ENCODE results near the gene RDX.
"Not testable (repeated sequence)": the region's sequence is repeated elsewhere in the genome, so short reads cannot be mapped to it uniquely, and the experiment has no call there.

RDX gene

GRCh38 chr11:110200836-110201235, 95.6 kb downstream of the RDX start:
- TF ChIP-seq, protein P1, sequence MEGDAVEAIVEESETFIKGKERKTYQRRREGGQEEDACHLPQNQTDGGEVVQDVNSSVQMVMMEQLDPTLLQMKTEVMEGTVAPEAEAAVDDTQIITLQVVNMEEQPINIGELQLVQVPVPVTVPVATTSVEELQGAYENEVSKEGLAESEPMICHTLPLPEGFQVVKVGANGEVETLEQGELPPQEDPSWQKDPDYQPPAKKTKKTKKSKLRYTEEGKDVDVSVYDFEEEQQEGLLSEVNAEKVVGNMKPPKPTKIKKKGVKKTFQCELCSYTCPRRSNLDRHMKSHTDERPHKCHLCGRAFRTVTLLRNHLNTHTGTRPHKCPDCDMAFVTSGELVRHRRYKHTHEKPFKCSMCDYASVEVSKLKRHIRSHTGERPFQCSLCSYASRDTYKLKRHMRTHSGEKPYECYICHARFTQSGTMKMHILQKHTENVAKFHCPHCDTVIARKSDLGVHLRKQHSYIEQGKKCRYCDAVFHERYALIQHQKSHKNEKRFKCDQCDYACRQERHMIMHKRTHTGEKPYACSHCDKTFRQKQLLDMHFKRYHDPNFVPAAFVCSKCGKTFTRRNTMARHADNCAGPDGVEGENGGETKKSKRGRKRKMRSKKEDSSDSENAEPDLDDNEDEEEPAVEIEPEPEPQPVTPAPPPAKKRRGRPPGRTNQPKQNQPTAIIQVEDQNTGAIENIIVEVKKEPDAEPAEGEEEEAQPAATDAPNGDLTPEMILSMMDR (IDR thresholded peaks at IDR 0.05; ENCODE audit: insufficient read depth, low read depth, low read length, missing control alignments), result no peak
- no peak for DNase-seq (ENCODE audit: low read depth)

DNA sequence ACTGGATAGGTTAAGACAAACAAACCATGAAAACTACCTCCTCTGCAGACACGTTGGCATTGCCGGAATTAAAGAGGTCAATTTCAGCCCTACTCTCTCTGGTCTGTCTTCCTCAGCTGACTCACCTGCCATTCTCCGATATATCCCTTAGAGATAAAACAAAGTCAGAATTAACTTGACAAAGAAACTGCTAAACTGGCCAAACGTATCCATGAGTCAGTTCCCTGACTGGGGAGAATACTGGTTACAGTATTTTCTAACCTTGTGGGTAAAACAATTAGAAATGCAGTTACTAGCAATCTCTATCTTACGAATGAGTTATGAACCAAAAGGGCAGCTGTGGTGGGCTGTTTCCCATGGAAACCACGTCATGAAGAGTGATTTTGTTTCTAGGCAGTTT, 96.2 kb downstream of the RDX start:
- peak; percentile 78 for DNase-seq (ENCODE audit: low read depth)

More at GRCh38 chr11:110200836-110201235, 95.6 kb downstream of the RDX start:
- H3K4me3 ChIP-seq (ENCODE audit: low read length), result no peak overlapping the region

DNA sequence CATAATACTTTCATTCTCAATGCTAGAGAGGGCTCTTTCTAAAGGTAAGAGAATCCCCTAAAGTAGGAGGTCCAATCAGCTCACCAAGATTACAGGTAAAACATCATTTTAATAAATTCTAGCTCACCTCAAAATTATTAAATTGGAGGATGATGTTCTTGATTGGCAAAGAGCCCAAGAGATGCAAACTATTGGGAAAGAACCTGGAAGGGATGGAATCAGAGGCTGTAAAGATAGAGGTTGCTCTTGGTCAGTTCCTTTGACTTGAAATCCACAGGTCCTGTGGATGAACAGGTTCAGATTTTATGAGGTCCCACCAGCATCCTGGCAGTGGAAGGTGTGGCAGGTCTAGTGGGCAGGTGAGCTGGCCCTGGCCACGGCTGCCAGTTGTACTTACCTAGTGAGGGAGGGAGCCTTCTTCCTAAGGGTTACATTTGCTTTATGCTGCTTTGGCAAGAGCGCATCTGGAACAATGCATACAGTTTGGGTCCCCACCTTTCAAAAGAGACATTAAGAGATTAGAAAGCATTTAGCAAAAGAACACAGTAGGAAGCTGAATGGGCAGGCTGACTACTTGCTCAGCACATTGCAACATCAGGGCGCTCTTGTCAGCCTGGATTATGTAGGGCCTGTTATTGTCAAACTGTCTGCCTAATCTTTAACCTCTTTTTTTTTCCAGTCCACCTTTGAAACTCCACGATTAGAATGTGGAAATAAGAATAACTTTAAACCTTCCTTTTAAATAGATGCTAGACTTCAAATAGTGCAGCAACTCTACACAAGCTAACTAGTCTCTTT, 97.0 kb downstream of the RDX start:
- no peak overlapping the region for H3K4me3 ChIP-seq (ENCODE audit: low read length)
- TF ChIP-seq, protein P1 (IDR thresholded peaks at IDR 0.05; ENCODE audit: insufficient read depth, low read depth, low read length, missing control alignments), result no peak
- peak; percentile 81 for DNase-seq (ENCODE audit: low read depth)

More for the DNA sequence above, 96.2 kb downstream of the RDX start:
- no peak overlapping the region for H3K4me3 ChIP-seq (ENCODE audit: low read length)
- TF ChIP-seq, protein P1 (IDR thresholded peaks at IDR 0.05; ENCODE audit: insufficient read depth, low read depth, low read length, missing control alignments), result no peak

DNA sequence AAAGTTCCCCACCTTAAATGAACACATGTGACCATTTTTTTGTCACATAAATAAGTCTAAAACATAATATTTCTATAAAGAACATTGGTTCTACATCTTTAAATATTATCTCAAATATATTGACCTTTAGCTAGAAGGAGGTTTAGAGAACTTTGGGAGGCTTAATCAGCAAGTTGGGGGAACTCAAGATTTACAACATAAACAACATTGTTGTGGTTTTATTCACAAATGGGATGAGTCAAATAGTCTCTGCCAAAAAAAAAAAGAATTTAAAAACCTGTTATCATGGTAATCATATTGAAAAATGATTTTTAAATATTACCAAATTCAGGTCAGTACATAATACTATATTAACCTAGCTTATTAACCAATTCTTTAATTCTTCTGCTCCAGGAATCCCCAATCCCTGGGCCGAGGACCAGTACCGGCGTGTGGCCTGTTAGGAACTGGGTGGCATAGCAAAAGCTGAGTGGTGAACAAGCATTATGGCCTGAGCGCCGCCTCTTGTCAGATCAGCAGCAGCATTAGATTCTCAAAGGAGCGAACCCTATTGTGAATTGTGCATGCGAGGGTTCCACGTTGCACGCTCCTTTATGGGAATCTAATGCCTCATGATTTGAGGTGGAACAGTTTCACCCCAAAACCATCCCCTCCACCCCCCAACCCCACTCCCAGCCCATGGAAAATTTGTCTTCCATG, 98.2 kb downstream of the RDX start:
- DNase-seq (ENCODE audit: low read depth), result peak; percentile 38
- H3K4me3 ChIP-seq (ENCODE audit: low read length), result no peak overlapping the region
- TF ChIP-seq, protein P1 (IDR thresholded peaks at IDR 0.05; ENCODE audit: insufficient read depth, low read depth, low read length, missing control alignments), result no peak

GRCh38 chr11:110196884-110197420, 99.5 kb downstream of the RDX start:
- H3K4me3 ChIP-seq (ENCODE audit: low read length), result no peak overlapping the region
- DNase-seq (ENCODE audit: low read depth), result no peak
- TF ChIP-seq, protein P1 (IDR thresholded peaks at IDR 0.05; ENCODE audit: insufficient read depth, low read depth, low read length, missing control alignments), result no peak

DNA sequence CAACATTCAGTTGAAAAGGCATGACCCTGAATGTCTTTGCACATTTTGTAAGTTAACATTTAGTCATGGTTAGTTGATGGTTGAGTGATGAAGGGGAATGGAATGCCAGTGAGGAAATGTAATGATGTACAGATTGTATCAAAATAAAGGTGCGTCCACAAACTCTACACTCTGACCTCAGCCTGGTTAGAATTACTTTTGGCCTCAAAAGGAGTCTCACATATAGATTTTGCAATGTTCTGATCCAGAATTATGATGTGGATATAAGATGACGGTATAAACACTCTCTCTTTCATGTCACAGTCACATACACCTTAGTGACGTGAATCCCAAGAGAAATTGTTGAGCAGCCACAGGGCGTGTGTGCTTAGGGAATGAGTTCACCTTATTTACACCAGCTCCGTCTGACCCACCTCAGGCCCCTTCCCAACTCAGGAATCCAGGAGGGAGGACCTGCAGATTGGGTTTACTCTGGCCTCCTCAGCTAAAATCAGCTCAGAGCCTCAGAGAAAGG, 100.1 kb downstream of the RDX start:
- TF ChIP-seq, protein P1 (IDR thresholded peaks at IDR 0.05; ENCODE audit: insufficient read depth, low read depth, low read length, missing control alignments), result no peak
- DNase-seq (ENCODE audit: low read depth), result peak; percentile 95
- H3K4me3 ChIP-seq (ENCODE audit: low read length), result no peak overlapping the region

DNA sequence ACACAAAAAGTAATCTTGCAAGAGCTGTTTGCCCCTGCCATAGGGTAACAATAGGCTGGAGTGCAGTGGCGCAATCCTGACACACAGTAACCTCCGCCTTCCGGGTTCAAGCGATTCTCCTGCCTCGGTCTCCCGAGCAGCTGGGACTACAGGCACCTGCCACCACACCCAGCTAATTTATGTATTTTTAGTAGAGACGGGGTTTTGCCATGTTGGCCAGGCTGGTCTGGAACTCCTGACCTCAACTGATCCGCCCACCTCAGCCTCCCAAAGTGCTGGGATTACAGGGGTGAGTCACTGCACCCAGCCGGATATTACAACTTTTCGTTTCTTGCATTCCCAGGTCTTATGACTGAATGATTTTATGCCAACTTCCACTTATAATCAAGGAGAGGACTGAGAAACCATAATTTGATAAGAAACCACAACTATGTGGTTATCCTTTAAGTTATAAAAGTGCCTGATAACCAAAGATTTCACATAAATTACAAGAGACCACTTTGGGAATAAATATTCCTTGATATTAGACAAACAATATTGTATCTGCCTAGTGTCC, 102.1 kb downstream of the RDX start:
- H3K4me3 ChIP-seq (ENCODE audit: low read length), result not testable (repeated sequence)
- DNase-seq (ENCODE audit: low read depth), result peak; percentile 63

GRCh38 chr11:110192604-110193282, 103.7 kb downstream of the RDX start:
- not testable (repeated sequence) for H3K4me3 ChIP-seq (ENCODE audit: low read length); DNase-seq (ENCODE audit: low read depth)

Measured in epithelial cell of esophagus (primary cell).